Transverse colon (tissue), 4 donors: ENCODE measurements around the gene ANKRD13C.

Source experiments
- CTCF ChIP-seq, 5 experiments: fragments of 200-600 bp in 3 of 5; fragments of 450-650 bp in 2 of 5; sonication (generic) in 3 of 5; IDR thresholded peaks; 1 replicate in 2 of 5; 2 replicates in 3 of 5; pipeline ENCODE4 v1.5.1; 2016 to 2017; ENCODE audit warnings: antibody characterized with exemption in 5 of 5, inconsistent platforms in 3 of 5, mild to moderate bottlenecking in 2 of 5, moderate library complexity in 1 of 5
- POLR2A ChIP-seq: fragments of 450-650 bp; IDR thresholded peaks from one replicate; pipeline ENCODE4 v1.6.1; 2016; ENCODE audit warnings: antibody characterized with exemption, mild to moderate bottlenecking, moderate library complexity
- POLR2AphosphoS5 ChIP-seq, 3 donors: sonication (generic); formaldehyde crosslinking; IDR thresholded peaks; one replicate each; pipeline ENCODE4 v1.6.1; 2016; ENCODE audit warnings: antibody characterized with exemption in 3 of 3

GRCh38 chr1:70382682-70383081 lies 28.2 kb upstream of the ANKRD13C start:
- no peak for TF ChIP-seq POLR2A
- no peak for TF ChIP-seq POLR2AphosphoS5 (IDR thresholded peaks at IDR 0.05)
- TF ChIP-seq CTCF (IDR thresholded peaks at IDR 0.05), result no peak
